ENCODE measurements around the gene IMP3.

DNA sequence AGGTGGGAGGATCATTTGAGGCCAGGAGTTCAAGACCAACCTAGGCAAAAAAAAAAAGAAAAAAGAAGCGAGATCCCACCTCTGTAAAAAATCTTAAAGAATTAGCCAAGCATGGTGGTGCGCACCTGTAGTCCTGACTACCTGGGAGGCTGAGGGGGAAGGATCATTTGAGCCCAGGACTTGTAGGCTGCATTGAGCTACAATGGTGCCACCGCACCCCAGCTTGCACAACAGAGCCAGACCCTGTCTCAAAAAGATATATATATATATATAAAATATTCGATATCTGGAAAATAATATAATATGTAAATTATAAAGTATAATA, 1.1 kb upstream of the IMP3 start:
- TF ChIP-seq SUZ12 (IDR thresholded peaks at IDR 0.05; ENCODE audit: extremely low read depth, insufficient read depth, insufficient read length) (no peak), ZNF274 (IDR thresholded peaks at IDR 0.05; ENCODE audit: low read depth, low read length) (no peak)

All from NT2/D1 (cell line).